Lung (tissue), 12 donors: Measurements from ENCODE around the gene CAND2. TPM values are rescaled to one million over a fixed set of nuclear protein-coding genes. Genes with fewer than 3 reads are reported as not detected.

Experiments used
- ATAC-seq: fragments of 200-7000 bp; cut with Tn5 transposase; one replicate; pipeline ENCODE4 v1.9.1; 2020; ENCODE audit warnings: moderate number of reproducible peaks; ENCODE audit not compliant: insufficient read depth, low FRiP score
- DNase-seq, 3 donors: peaks; one replicate each; pipeline ENCODE4 v3.0.0-alpha.2; 2013 to 2017
- H3K27ac ChIP-seq, 2 donors: one replicate each; pipeline ENCODE4 v1.5.1; 2013; ENCODE audit warnings: mild to moderate bottlenecking in 2 of 2, moderate library complexity in 2 of 2, control low read depth in 1 of 2, inconsistent platforms in 1 of 2, low read depth in 1 of 2, low read length in 1 of 2
- H3K27me3 ChIP-seq, 3 donors: one replicate each; pipeline ENCODE4 v1.5.1; 2013; ENCODE audit warnings: low read length in 2 of 3; ENCODE audit not compliant: control insufficient read depth in 3 of 3, insufficient read depth in 3 of 3
- H3K36me3 ChIP-seq, 4 donors: one replicate each; pipeline ENCODE4 v1.5.1; 2013; ENCODE audit warnings: low read length in 4 of 4, mild to moderate bottlenecking in 1 of 4, moderate library complexity in 1 of 4; ENCODE audit not compliant: control insufficient read depth in 4 of 4, insufficient read depth in 4 of 4
- H3K4me1 ChIP-seq, 5 donors: one replicate each; pipeline ENCODE4 v1.5.1; 2013; ENCODE audit warnings: low read length in 5 of 5, mild to moderate bottlenecking in 2 of 5, moderate library complexity in 1 of 5; ENCODE audit not compliant: control insufficient read depth in 5 of 5, insufficient read depth in 5 of 5
- H3K4me3 ChIP-seq: one replicate; pipeline ENCODE4 v1.5.1; 2013; ENCODE audit warnings: mild to moderate bottlenecking, control low read depth, moderate library complexity
- H3K9ac ChIP-seq, 2 donors: one replicate each; pipeline ENCODE4 v1.5.1; 2013; ENCODE audit warnings: low read length in 2 of 2, control low read depth in 1 of 2; ENCODE audit not compliant: insufficient read depth in 1 of 2
- H3K9me3 ChIP-seq, 4 donors: one replicate each; pipeline ENCODE4 v1.5.1; 2013; ENCODE audit warnings: low read length in 3 of 4, mild to moderate bottlenecking in 1 of 4, moderate library complexity in 1 of 4; ENCODE audit not compliant: control insufficient read depth in 4 of 4, insufficient read depth in 3 of 4
- WGBS, 2 donors: extraction: QIAGEN DNeasy Blood & Tissue Kit; methylation state at CpG; one replicate each; pipeline ENCODE4 v1.1.7; 2013; 5-methylcytosine and 5-hydroxymethylcytosine counted together
- polyA plus RNA-seq, 2 donors: library from polyadenylated mRNA; stranded (reverse); fragments of 200-250 nt; gene quantifications; one replicate each; pipeline ENCODE4 v1.2.1, GENCODE V29; 2013
- total RNA-seq, 2 donors: library from RNA; depleted of rRNA in 1 of 2; stranded (reverse); fragments of >200 nt in 1 of 2; gene quantifications; one replicate each; pipeline ENCODE4 v1.2.1, GENCODE V29; 2014 to 2021
- TF ChIP-seq, protein P1 (sequence below): IDR thresholded peaks from 2 replicates; pipeline ENCODE4 v1.5.1; 2012; ENCODE audit warnings: mild to moderate bottlenecking; ENCODE audit errors: control extremely low read depth, extremely low read depth
- donor health status: control.
- donor health status: control.
- donor health status: Bipolar disorder and iron deficiency.
- donor health status: healthy.
- donor health status: DM: yes; HTN: yes; CAD: no.

The CAND2 gene
- total and polyA plus RNA-seq, 4 donors, result 1.0 to 5.9 (median 3.6) TPM

DNA sequence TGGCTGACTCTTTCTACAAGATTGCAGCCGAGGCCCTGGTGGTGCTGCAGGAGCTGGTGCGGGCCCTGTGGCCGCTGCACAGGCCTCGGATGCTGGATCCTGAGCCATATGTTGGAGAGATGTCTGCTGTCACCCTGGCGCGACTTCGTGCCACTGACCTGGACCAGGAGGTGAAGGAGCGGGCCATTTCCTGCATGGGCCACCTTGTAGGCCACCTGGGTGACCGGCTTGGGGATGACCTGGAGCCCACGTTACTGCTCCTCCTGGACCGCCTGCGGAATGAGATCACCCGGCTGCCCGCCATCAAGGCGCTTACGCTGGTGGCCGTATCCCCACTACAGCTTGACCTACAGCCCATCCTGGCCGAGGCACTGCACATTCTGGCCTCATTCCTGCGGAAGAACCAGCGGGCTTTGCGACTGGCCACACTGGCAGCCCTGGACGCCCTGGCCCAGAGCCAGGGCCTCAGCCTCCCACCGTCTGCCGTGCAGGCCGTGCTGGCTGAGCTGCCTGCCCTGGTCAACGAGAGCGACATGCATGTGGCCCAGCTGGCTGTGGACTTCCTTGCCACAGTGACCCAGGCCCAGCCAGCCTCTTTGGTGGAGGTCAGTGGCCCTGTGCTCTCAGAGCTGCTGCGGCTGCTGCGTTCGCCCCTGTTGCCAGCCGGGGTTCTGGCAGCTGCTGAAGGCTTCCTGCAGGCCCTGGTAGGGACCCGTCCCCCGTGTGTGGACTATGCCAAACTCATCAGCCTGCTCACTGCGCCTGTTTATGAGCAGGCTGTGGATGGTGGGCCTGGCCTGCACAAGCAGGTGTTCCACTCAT, 20.3 kb downstream of the CAND2 start:
- WGBS, 2 donors, result 94 to 95% methylated on average over 34 of the region's 34 CpGs
- TF ChIP-seq, protein P1, sequence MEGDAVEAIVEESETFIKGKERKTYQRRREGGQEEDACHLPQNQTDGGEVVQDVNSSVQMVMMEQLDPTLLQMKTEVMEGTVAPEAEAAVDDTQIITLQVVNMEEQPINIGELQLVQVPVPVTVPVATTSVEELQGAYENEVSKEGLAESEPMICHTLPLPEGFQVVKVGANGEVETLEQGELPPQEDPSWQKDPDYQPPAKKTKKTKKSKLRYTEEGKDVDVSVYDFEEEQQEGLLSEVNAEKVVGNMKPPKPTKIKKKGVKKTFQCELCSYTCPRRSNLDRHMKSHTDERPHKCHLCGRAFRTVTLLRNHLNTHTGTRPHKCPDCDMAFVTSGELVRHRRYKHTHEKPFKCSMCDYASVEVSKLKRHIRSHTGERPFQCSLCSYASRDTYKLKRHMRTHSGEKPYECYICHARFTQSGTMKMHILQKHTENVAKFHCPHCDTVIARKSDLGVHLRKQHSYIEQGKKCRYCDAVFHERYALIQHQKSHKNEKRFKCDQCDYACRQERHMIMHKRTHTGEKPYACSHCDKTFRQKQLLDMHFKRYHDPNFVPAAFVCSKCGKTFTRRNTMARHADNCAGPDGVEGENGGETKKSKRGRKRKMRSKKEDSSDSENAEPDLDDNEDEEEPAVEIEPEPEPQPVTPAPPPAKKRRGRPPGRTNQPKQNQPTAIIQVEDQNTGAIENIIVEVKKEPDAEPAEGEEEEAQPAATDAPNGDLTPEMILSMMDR, result no peak
- H3K9me3 ChIP-seq, result no peaks in the 10 kb centered on the region
- peaks cover 0 to 29% (median 8%) of the 10 kb centered on the region in 4 donors for H3K36me3 ChIP-seq
- ATAC-seq (no peak), DNase-seq (no peak)
- H3K4me3 ChIP-seq, result no peak overlapping the region
- no peak overlapping the region for H3K27ac ChIP-seq
- H3K27me3 ChIP-seq, result no peaks in the 10 kb centered on the region
- H3K4me1 ChIP-seq, result no peaks in the 10 kb centered on the region
- no peak overlapping the region for H3K9ac ChIP-seq

DNA sequence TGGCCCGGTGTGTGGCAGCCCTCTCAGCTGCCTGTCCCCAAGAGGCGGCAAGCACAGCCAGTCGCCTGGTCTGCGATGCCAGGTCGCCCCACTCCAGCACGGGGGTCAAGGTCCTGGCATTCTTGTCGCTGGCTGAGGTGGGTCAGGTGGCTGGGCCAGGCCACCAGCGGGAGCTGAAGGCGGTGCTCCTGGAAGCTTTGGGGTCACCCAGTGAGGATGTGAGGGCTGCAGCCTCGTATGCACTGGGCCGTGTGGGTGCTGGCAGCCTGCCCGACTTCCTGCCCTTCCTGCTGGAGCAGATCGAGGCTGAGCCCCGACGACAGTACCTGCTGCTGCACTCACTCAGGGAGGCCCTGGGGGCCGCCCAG, 20.8 kb downstream of the CAND2 start:
- TF ChIP-seq, protein P1, result no peak
- no peak for ATAC-seq
- H3K4me1 ChIP-seq, result no peaks in the 10 kb centered on the region
- WGBS, 2 donors, result 38 to 53% methylated on average over 16 of the region's 16 CpGs
- H3K27me3 ChIP-seq, result no peaks in the 10 kb centered on the region
- DNase-seq, result no peak
- H3K9ac ChIP-seq, result no peak overlapping the region
- H3K9me3 ChIP-seq, result no peaks in the 10 kb centered on the region
- no peak overlapping the region for H3K4me3 ChIP-seq
- H3K36me3 ChIP-seq, result peaks cover 0 to 29% (median 8%) of the 10 kb centered on the region in 4 donors
- no peak overlapping the region for H3K27ac ChIP-seq

DNA sequence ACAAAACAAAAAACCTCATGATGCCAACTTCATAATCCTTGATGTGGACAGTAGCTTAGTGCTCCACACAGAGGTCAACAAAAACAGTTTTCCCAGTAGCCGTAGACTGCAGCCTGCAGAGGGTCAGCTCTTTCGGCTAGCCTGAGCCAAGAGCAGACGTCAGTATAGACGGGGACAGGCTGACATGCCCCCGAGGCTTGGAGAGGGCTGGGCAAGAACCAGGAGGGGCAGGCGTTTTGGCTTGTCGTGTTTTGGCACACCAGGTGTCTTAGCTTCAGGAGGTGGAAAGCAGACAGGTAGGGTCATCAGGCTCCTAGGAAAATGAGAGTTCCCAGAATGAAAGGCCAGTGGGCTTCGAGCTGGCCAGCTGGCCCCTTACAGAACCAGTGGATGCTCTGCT, 21.8 kb downstream of the CAND2 start:
- DNase-seq (no peak), ATAC-seq (no peak)
- H3K36me3 ChIP-seq, result peaks cover 0 to 29% (median 8%) of the 10 kb centered on the region in 4 donors
- no peak overlapping the region for H3K27ac ChIP-seq
- TF ChIP-seq, protein P1, result no peak
- no peak overlapping the region for H3K9ac ChIP-seq
- no peaks in the 10 kb centered on the region for H3K27me3 ChIP-seq
- 93% methylated on average over 8 of the region's 8 CpGs for WGBS, 2 donors
- no peak overlapping the region for H3K4me3 ChIP-seq
- no peaks in the 10 kb centered on the region for H3K9me3 ChIP-seq
- H3K4me1 ChIP-seq, result no peaks in the 10 kb centered on the region
